Naive thymus-derived CD8-positive, alpha-beta T cell (primary cell): Measurements from ENCODE around the gene NPAS3. TPM values are rescaled to one million over a fixed set of nuclear protein-coding genes. Genes with fewer than 3 reads are reported as not detected.
A peak's percentile ranks its signal among the peaks of the same experiment; 100 is the strongest.

Experiments
- ATAC-seq, 2 donors: fragments of 150-1000 bp; cut with Tn5 transposase in 1 of 2; sonication (Bioruptor Pico), chemical (Tn5 transposase) in 1 of 2; 1 replicate in 1 of 2; 2 replicates in 1 of 2; pipeline ENCODE4 v1.10.0; 2021; ENCODE audit warnings: mild to moderate bottlenecking in 2 of 2, moderate library complexity in 2 of 2
- POLR2A ChIA-PET: fragments of 350-600 bp; sonication (Branson Sonifier 250); formaldehyde crosslinking; loops from one replicate; lab custom pipeline; 2021; ENCODE audit warnings: antibody characterized with exemption; lab: Charles Lee
- DNase-seq, 10 donors: peaks; one replicate each; pipeline versions ENCODE4 v3.0.0 to v3.0.0-alpha.2; 2020 to 2022
- H3K27ac Mint-ChIP-seq, 10 donors: one replicate each; pipeline ENCODE4 v1.8.0; 2020 to 2022; ENCODE audit warnings: mild to moderate bottlenecking in 10 of 10, mixed read lengths in 10 of 10, moderate library complexity in 4 of 10, inconsistent platforms in 1 of 10
- H3K27me3 Mint-ChIP-seq, 5 donors: one replicate each; pipeline ENCODE4 v1.8.0; 2021 to 2022; ENCODE audit warnings: mixed read lengths in 5 of 5
- H3K36me3 Mint-ChIP-seq, 3 donors: one replicate each; pipeline ENCODE4 v1.8.0; 2020 to 2022; ENCODE audit warnings: mixed read lengths in 3 of 3, mild to moderate bottlenecking in 2 of 3, inconsistent platforms in 1 of 3
- H3K4me1 Mint-ChIP-seq, 4 donors: one replicate each; pipeline ENCODE4 v1.8.0; 2021 to 2022; ENCODE audit warnings: mixed read lengths in 4 of 4
- H3K4me3 Mint-ChIP-seq, 10 donors: one replicate each; pipeline ENCODE4 v1.8.0; 2020 to 2022; ENCODE audit warnings: mild to moderate bottlenecking in 10 of 10, mixed read lengths in 10 of 10, moderate library complexity in 6 of 10, inconsistent platforms in 1 of 10
- H3K9me3 Mint-ChIP-seq, 9 donors: one replicate each; pipeline ENCODE4 v1.8.0; 2020 to 2022; ENCODE audit warnings: mixed read lengths in 9 of 9, mild to moderate bottlenecking in 3 of 9, inconsistent platforms in 1 of 9, moderate library complexity in 1 of 9
- polyA plus RNA-seq, 3 donors: library from polyadenylated mRNA; unstranded; fragments of 300-500 nt; fragmentation: Illumina TruSeq; gene quantifications; one replicate each; pipeline ENCODE4 v1.2.3, GENCODE V29; 2021
- total RNA-seq, 8 experiments: library from RNA in 2 of 8; stranded (reverse) in 2 of 8; gene quantifications; one replicate each; pipeline ENCODE4 v1.2.3 and lab custom pipeline; 2021 to 2026

NPAS3 gene
- total and polyA plus RNA-seq, 5 experiments from 2014 or later: not detected

GRCh38 chr14:33622496-33622895, 683.8 kb downstream of the NPAS3 start:
- Mint-ChIP-seq H3K4me3 (no peak overlapping the region), H3K4me1 (no peaks in the 10 kb centered on the region), H3K27ac (no peak overlapping the region), H3K9me3 (peaks cover 0 to 5% (median 0%) of the 10 kb centered on the region in 9 donors), H3K36me3 (no peaks in the 10 kb centered on the region), H3K27me3 (peaks cover 0 to 5% (median 0%) of the 10 kb centered on the region in 5 donors)
- ATAC-seq: no peak
- DNase-seq: no peak
- POLR2A ChIA-PET: no interaction called here

GRCh38 chr14:33629792-33630191, 691.1 kb downstream of the NPAS3 start:
- Mint-ChIP-seq H3K4me1 (no peaks in the 10 kb centered on the region), H3K27me3 (peaks cover 0 to 4% (median 0%) of the 10 kb centered on the region in 5 donors), H3K36me3 (no peaks in the 10 kb centered on the region), H3K9me3 (peaks cover 0 to 11% (median 0%) of the 10 kb centered on the region in 9 donors), H3K27ac (no peak overlapping the region), H3K4me3 (no peak overlapping the region)
- DNase-seq (no peak), ATAC-seq (no peak)
- POLR2A ChIA-PET: no interaction called here

DNA sequence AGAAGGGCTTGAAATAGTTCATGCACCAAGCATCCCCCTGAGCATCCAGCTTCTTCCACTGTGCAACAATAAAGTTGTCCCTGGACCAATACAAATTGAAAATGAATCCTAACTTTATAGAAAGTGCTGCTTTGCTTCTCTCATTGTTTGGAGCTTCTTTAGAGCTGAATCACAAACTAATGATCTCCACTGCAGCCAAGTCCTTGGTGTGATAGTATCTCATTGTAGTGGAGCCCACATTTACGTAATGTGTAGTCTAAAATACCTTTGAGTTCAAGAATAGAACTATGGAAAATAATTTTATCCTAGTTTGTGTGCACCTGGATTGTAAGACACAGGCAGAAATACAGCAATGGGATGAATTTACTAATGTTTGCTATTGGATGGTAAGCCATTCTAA, 692.3 kb downstream of the NPAS3 start:
- ATAC-seq: no peak
- peaks cover 0 to 11% (median 0%) of the 10 kb centered on the region in 9 donors for H3K9me3 Mint-ChIP-seq
- H3K4me3 Mint-ChIP-seq: no peak overlapping the region
- no peak overlapping the region for H3K27ac Mint-ChIP-seq
- DNase-seq: no peak
- H3K27me3 Mint-ChIP-seq: peaks cover 0 to 9% (median 0%) of the 10 kb centered on the region in 5 donors
- no peaks in the 10 kb centered on the region for H3K4me1 Mint-ChIP-seq
- POLR2A ChIA-PET: no interaction called here
- H3K36me3 Mint-ChIP-seq: no peaks in the 10 kb centered on the region

DNA sequence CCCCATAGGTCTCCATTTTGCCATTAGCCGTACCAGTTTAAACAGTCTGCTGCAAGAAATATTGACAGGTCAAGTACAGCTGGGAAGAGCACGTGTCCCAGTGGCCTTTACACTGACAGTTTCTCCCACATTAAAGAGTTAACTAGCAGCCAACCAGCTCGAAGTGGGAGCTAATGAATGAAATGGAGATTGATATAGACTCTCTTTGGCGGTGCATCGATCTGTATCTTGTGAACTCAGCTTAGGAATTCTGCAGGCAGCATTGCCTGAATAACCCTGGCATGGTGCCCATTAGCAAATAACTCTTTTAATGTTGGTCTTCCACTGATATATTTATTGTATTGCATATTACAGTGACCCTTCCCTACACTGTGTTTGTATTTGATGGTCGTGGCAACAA, 692.8 kb downstream of the NPAS3 start:
- H3K27ac Mint-ChIP-seq: no peak overlapping the region
- ATAC-seq: no peak
- DNase-seq: no peak
- H3K27me3 Mint-ChIP-seq: peaks cover 0 to 9% (median 0%) of the 10 kb centered on the region in 5 donors
- H3K9me3 Mint-ChIP-seq: peaks cover 0 to 11% (median 0%) of the 10 kb centered on the region in 9 donors
- no peaks in the 10 kb centered on the region for H3K4me1 Mint-ChIP-seq
- POLR2A ChIA-PET: no interaction called here
- H3K36me3 Mint-ChIP-seq: no peaks in the 10 kb centered on the region
- no peak overlapping the region for H3K4me3 Mint-ChIP-seq

DNA sequence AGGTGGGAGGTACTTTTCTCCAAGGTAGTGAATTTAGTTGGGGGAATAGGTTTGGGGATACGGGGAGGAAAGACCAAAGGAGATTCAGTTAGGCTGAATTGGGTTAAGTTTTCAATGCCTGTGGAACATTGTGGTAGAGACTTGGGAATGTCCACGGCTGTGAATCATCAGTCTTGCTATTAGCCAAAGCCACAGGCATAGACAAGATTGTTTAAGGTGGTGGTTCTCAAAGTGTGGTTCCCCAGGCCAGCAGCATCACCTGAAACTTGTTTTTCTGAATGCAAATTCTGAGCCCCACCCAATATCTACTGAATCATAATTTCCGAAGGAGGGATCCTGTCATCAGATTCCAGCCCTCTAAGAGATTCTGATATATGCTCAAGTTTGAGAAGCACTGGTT, 696.0 kb downstream of the NPAS3 start:
- Mint-ChIP-seq H3K9me3 (peaks cover 0 to 11% (median 0%) of the 10 kb centered on the region in 9 donors), H3K4me1 (no peaks in the 10 kb centered on the region), H3K36me3 (no peaks in the 10 kb centered on the region), H3K4me3 (no peak overlapping the region), H3K27ac (no peak overlapping the region), H3K27me3 (peaks cover 0 to 6% (median 0%) of the 10 kb centered on the region in 5 donors)
- POLR2A ChIA-PET: no interaction called here
- ATAC-seq (no peak), DNase-seq (no peak)

- Mint-ChIP-seq H3K27me3 (peaks cover 0 to 6% (median 0%) of the 10 kb centered on the region in 5 donors), H3K9me3 (peaks cover 0 to 11% (median 0%) of the 10 kb centered on the region in 9 donors), H3K27ac (no peak overlapping the region), H3K4me3 (no peak overlapping the region), H3K36me3 (no peaks in the 10 kb centered on the region), H3K4me1 (no peaks in the 10 kb centered on the region)
- DNase-seq: no peak
- no peak for ATAC-seq
- POLR2A ChIA-PET: no interaction called here
Measured at GRCh38 chr14:33636716-33637115, 698.0 kb downstream of the NPAS3 start.

DNA sequence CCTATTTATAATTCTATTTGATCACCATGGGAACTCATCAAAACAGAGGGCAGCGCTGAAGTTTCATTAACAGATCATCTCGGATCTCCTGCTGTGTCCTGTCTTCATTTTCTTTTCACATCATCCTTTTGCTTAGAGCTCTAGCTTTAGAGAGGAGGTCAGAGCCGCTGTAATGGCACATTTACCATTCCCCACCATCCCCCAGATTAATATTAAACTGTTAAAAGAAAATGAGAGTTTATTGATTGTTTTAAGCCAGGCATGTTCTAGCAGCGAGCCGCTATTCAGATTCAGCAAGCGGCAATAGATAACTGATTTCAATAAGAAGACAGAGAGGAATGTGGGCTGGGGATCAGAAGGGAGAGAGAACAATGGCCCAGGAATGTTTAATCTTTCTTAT, 703.4 kb downstream of the NPAS3 start:
- no peak overlapping the region for H3K4me3 Mint-ChIP-seq
- no peaks in the 10 kb centered on the region for H3K36me3 Mint-ChIP-seq
- no peak overlapping the region for H3K27ac Mint-ChIP-seq
- H3K27me3 Mint-ChIP-seq: peaks cover 0 to 4% (median 0%) of the 10 kb centered on the region in 5 donors
- no peak for DNase-seq
- peaks cover 0 to 1% (median 0%) of the 10 kb centered on the region in 9 donors for H3K9me3 Mint-ChIP-seq
- POLR2A ChIA-PET: no interaction called here
- ATAC-seq: no peak
- H3K4me1 Mint-ChIP-seq: no peaks in the 10 kb centered on the region

GRCh38 chr14:33642691-33643244, 704.1 kb downstream of the NPAS3 start:
- no peak for DNase-seq
- H3K36me3 Mint-ChIP-seq: no peaks in the 10 kb centered on the region
- no peak for ATAC-seq

DNA sequence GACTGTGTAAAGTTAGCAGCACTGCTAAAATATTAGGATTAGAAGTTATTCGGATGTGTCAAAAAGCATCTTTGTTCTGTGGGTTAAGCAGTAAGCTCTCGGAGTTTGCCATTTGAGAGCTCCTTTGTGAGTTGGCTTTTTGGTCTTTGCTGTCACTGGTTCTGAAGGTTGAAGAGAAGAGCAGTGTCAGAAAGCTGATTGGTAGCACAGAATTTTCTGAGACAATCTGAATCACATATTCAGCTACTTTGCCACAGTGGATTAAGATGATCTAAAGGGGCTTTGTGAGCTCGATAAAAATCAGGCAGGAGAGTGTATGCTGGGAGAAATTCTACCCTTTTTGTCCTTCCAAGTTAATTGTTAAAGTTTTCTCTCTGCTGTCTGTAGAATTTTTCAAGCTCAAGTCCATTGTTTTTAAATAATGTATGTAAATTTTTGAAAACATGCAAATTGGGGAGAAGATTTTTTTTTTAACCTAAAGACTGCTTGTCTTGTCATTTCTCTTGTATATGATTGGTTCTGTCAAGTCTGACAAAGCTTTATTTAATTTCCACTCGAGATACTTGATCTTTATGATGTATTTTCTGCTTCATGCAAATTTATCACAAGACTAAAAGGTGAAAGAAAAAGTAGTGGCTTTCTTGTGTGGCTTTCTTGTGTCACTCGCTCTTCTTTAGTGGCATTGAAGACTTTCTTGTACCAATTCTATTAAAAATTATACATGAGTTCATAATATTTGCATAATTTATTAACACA, 704.9 kb downstream of the NPAS3 start:
- no peak for DNase-seq
- POLR2A ChIA-PET: no interaction called here
- H3K4me1 Mint-ChIP-seq: no peaks in the 10 kb centered on the region
- H3K4me3 Mint-ChIP-seq: no peak overlapping the region
- H3K27ac Mint-ChIP-seq: no peak overlapping the region
- no peaks in the 10 kb centered on the region for H3K36me3 Mint-ChIP-seq
- ATAC-seq: no peak
- no peaks in the 10 kb centered on the region for H3K9me3 Mint-ChIP-seq
- peaks cover 0 to 4% (median 2%) of the 10 kb centered on the region in 5 donors for H3K27me3 Mint-ChIP-seq

More at GRCh38 chr14:33642691-33643244, 704.1 kb downstream of the NPAS3 start:
- H3K27me3 Mint-ChIP-seq: peaks cover 0 to 4% (median under 1%) of the 10 kb centered on the region in 5 donors
- POLR2A ChIA-PET: no interaction called here
- no peaks in the 10 kb centered on the region for H3K4me1 Mint-ChIP-seq
- peaks cover 0 to 1% (median 0%) of the 10 kb centered on the region in 9 donors for H3K9me3 Mint-ChIP-seq
- no peak overlapping the region for H3K27ac Mint-ChIP-seq
- no peak overlapping the region for H3K4me3 Mint-ChIP-seq

DNA sequence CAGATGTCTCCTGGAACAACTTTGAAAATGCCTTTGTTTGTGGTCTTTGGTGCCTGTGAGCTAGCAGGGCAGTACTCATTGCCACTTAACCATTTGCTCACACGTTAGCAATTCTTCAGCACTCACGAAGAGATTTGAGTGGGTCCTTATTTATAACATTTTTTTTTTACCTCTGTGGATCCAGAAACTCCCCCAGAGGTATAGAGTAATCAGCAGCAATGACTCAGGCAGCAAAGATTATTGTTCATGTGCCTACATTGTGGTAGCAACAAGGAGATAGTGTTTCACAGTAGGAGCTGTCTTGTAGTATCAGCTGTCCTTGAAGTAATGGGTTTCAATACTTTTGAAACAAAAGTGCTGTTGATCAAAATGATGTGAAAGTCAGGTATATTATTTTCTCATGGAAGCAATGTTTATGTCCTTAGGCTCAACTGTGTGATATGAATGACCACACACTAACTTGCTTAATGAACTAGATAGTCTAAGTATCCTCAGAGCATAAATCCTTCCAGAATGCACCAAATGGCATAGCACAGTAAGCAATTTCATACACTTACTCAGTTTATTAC, 708.1 kb downstream of the NPAS3 start:
- Mint-ChIP-seq H3K27me3 (peaks cover 0 to 4% (median 2%) of the 10 kb centered on the region in 5 donors), H3K4me1 (peaks cover 0 to 2% (median 0%) of the 10 kb centered on the region in 4 donors), H3K27ac (no peak overlapping the region), H3K4me3 (no peak overlapping the region), H3K9me3 (peaks cover 0 to 3% (median 0%) of the 10 kb centered on the region in 9 donors), H3K36me3 (no peaks in the 10 kb centered on the region)
- ATAC-seq: no peak
- POLR2A ChIA-PET: no interaction called here
- no peak for DNase-seq

- Mint-ChIP-seq H3K27ac (no peak overlapping the region), H3K4me1 (peaks cover 0 to 2% (median 0%) of the 10 kb centered on the region in 4 donors), H3K9me3 (peaks cover 0 to 3% (median 0%) of the 10 kb centered on the region in 9 donors)
Measured at GRCh38 chr14:33647385-33647786, 708.7 kb downstream of the NPAS3 start.

DNA sequence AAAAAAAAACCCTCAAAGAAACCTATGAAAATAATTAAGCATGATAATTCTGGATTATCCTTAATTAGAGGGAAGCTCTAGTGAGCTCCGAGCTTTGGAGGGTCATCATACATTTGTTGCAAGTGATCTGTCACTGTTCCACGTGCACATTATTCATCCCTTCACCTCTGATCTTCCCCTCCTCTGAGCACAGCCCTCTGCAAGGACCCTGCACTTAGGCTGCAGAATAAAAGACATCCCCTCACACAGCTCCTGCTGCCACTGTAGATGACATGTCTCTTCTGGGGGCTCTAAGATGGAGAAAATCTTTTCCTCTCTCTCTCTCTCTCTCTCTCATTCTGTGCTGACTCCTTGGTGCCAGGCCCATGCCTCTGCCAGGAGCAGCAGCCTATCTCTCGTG, 711.8 kb downstream of the NPAS3 start:
- Mint-ChIP-seq H3K9me3 (peaks cover 0 to 3% (median 0%) of the 10 kb centered on the region in 9 donors), H3K27ac (no peak overlapping the region), H3K4me3 (no peak overlapping the region), H3K27me3 (peaks cover 0 to 2% (median 0%) of the 10 kb centered on the region in 5 donors), H3K36me3 (no peaks in the 10 kb centered on the region), H3K4me1 (peaks cover 0 to 2% (median 0%) of the 10 kb centered on the region in 4 donors)
- ATAC-seq (no peak), DNase-seq (no peak)
- POLR2A ChIA-PET: no interaction called here

More at GRCh38 chr14:33647385-33647786, 708.7 kb downstream of the NPAS3 start:
- no peak overlapping the region for H3K4me3 Mint-ChIP-seq
- no peaks in the 10 kb centered on the region for H3K36me3 Mint-ChIP-seq
- POLR2A ChIA-PET: no interaction called here
- H3K27me3 Mint-ChIP-seq: peaks cover 0 to 3% (median 0%) of the 10 kb centered on the region in 5 donors
- DNase-seq: peak in 1 of 10 donors; percentile 1
- ATAC-seq: no peak
